Uterus (tissue), 2 donors: ENCODE measurements around the gene TLE2.

Experiments
- CTCF ChIP-seq, 4 experiments: fragments of 200-600 bp in 2 of 4; fragments of 450-650 bp in 2 of 4; sonication (generic) in 2 of 4; IDR thresholded peaks; one replicate each; pipeline ENCODE4 v1.5.1; 2016 to 2019; ENCODE audit warnings: antibody characterized with exemption in 4 of 4, mild to moderate bottlenecking in 2 of 4, moderate library complexity in 1 of 4
- POLR2A ChIP-seq, 2 donors: fragments of 450-650 bp; IDR thresholded peaks; one replicate each; pipeline ENCODE4 v1.6.1; 2016; ENCODE audit warnings: antibody characterized with exemption in 2 of 2, mild to moderate bottlenecking in 1 of 2, moderate library complexity in 1 of 2

DNA sequence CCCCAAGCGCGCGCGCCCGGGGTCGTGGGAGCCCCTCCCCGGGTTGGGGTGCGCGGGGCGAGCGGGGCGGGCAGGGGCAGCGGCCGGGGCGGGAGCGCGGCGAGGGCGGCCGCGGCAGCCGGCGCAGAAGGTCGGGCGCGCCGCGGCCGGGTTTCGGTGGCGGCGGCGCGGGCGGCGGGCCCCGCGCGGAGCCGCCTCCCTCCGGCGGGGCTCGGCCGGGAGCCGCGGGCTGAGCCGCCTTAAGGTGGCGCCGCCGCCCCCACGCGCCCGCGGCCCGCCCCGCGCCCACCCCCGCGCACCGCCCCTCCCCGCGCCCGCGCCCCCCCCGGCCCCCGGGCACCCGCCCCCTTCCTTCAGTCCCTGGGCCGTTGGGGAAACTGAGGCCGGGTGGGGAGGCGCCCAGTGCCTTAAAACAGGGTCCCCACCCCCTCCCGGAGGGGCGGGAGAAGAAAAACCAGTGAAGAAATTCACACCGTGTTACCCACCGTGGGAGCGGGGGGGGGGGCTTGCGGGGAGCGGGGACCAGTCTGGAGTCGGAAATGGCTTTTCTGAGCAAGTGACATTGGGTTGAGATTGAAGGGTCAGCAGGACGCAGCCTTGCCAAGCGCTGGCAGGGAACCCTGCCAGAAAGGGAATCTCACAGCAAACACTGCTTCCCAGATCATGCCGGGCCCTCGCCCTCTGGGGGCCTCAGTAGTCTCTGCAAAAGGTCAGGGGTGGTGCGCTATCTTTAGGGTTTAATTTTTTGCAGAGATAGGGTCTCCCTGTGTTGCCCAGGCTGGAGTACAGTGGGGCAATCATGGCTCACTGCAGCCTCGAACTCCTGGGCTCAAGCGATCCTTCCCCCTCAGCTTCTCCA, at the start of gene TLE2:
- TF ChIP-seq POLR2A (IDR thresholded peaks at IDR 0.05) (no peak), CTCF (IDR thresholded peaks at IDR 0.05) (no peak)
